ENCODE results near the gene PREX1. TPM values are rescaled to one million over a fixed set of nuclear protein-coding genes. Genes with fewer than 3 reads are reported as not detected.

The PREX1 gene
- total RNA-seq, 3 donors from 2014 or later = 28.8 to 31.4 (median 29.5) TPM

GRCh38 chr20:48716086-48716485 lies 111.7 kb downstream of the PREX1 start:
- Mint-ChIP-seq H3K4me3 (peak overlapping the region; percentile 68), H3K9me3 (no peaks in the 10 kb centered on the region), H3K4me1 (ENCODE audit: low read depth) (peaks cover 86% of the 10 kb centered on the region), H3K27me3 (ENCODE audit: low read depth) (no peaks in the 10 kb centered on the region), H3K36me3 (ENCODE audit: insufficient read depth) (peaks cover 6% of the 10 kb centered on the region)
- ATAC-seq (peak; percentile 73 to 76), DNase-seq (peak; percentile 49)

- peaks cover 76% of the 10 kb centered on the region for H3K4me1 Mint-ChIP-seq (ENCODE audit: low read depth)
- no peak overlapping the region for H3K4me3 Mint-ChIP-seq
- no peaks in the 10 kb centered on the region for H3K36me3 Mint-ChIP-seq (ENCODE audit: insufficient read depth)
- no peak for DNase-seq
- H3K9me3 Mint-ChIP-seq = no peaks in the 10 kb centered on the region
- ATAC-seq = no peak
- no peaks in the 10 kb centered on the region for H3K27me3 Mint-ChIP-seq (ENCODE audit: low read depth)
Observed at GRCh38 chr20:48714764-48715163, 113.0 kb downstream of the PREX1 start.

GRCh38 chr20:48711696-48712464 lies 115.9 kb downstream of the PREX1 start:
- Mint-ChIP-seq H3K27me3 (ENCODE audit: low read depth) (no peaks in the 10 kb centered on the region), H3K36me3 (ENCODE audit: insufficient read depth) (peaks cover 10% of the 10 kb centered on the region), H3K4me3 (no peak overlapping the region), H3K4me1 (ENCODE audit: low read depth) (peaks cover 68% of the 10 kb centered on the region), H3K9me3 (no peaks in the 10 kb centered on the region)
- ATAC-seq = no peak
- no peak for DNase-seq

- peaks cover 68% of the 10 kb centered on the region for H3K4me1 Mint-ChIP-seq (ENCODE audit: low read depth)
- H3K36me3 Mint-ChIP-seq (ENCODE audit: insufficient read depth) = peaks cover 14% of the 10 kb centered on the region
- no peak overlapping the region for H3K4me3 Mint-ChIP-seq
- DNase-seq = no peak
- no peaks in the 10 kb centered on the region for H3K27me3 Mint-ChIP-seq (ENCODE audit: low read depth)
- ATAC-seq = no peak
- H3K9me3 Mint-ChIP-seq = no peaks in the 10 kb centered on the region
Observed at GRCh38 chr20:48711044-48711428, 116.8 kb downstream of the PREX1 start.

GRCh38 chr20:48710341-48711043 lies 117.3 kb downstream of the PREX1 start:
- H3K4me1 Mint-ChIP-seq (ENCODE audit: low read depth) = peaks cover 66% of the 10 kb centered on the region
- no peak overlapping the region for H3K4me3 Mint-ChIP-seq
- H3K27me3 Mint-ChIP-seq (ENCODE audit: low read depth) = no peaks in the 10 kb centered on the region
- ATAC-seq (no peak), DNase-seq (no peak)
- no peaks in the 10 kb centered on the region for H3K9me3 Mint-ChIP-seq
- peaks cover 14% of the 10 kb centered on the region for H3K36me3 Mint-ChIP-seq (ENCODE audit: insufficient read depth)

GRCh38 chr20:48709744-48710143 lies 118.1 kb downstream of the PREX1 start:
- Mint-ChIP-seq H3K9me3 (no peaks in the 10 kb centered on the region), H3K4me3 (no peak overlapping the region), H3K4me1 (ENCODE audit: low read depth) (peaks cover 62% of the 10 kb centered on the region), H3K36me3 (ENCODE audit: insufficient read depth) (peaks cover 14% of the 10 kb centered on the region), H3K27me3 (ENCODE audit: low read depth) (no peaks in the 10 kb centered on the region)
- ATAC-seq (no peak), DNase-seq (no peak)

GRCh38 chr20:48709058-48709691 lies 118.6 kb downstream of the PREX1 start:
- H3K36me3 Mint-ChIP-seq (ENCODE audit: insufficient read depth) = peaks cover 17% of the 10 kb centered on the region
- no peaks in the 10 kb centered on the region for H3K9me3 Mint-ChIP-seq
- no peak for DNase-seq
- peaks cover 60% of the 10 kb centered on the region for H3K4me1 Mint-ChIP-seq (ENCODE audit: low read depth)
- H3K27me3 Mint-ChIP-seq (ENCODE audit: low read depth) = no peaks in the 10 kb centered on the region
- no peak overlapping the region for H3K4me3 Mint-ChIP-seq
- ATAC-seq = no peak

- Mint-ChIP-seq H3K36me3 (ENCODE audit: insufficient read depth) (peaks cover 21% of the 10 kb centered on the region), H3K4me3 (no peak overlapping the region), H3K9me3 (no peaks in the 10 kb centered on the region), H3K27me3 (ENCODE audit: low read depth) (no peaks in the 10 kb centered on the region), H3K4me1 (ENCODE audit: low read depth) (peaks cover 56% of the 10 kb centered on the region)
- ATAC-seq = no peak
- no peak for DNase-seq
Observed at GRCh38 chr20:48708630-48709029, 119.2 kb downstream of the PREX1 start.

GRCh38 chr20:48708116-48708515 lies 119.7 kb downstream of the PREX1 start:
- H3K36me3 Mint-ChIP-seq (ENCODE audit: insufficient read depth) = peaks cover 21% of the 10 kb centered on the region
- no peaks in the 10 kb centered on the region for H3K27me3 Mint-ChIP-seq (ENCODE audit: low read depth)
- peaks cover 53% of the 10 kb centered on the region for H3K4me1 Mint-ChIP-seq (ENCODE audit: low read depth)
- H3K9me3 Mint-ChIP-seq = no peaks in the 10 kb centered on the region
- H3K4me3 Mint-ChIP-seq = no peak overlapping the region
- DNase-seq (no peak), ATAC-seq (no peak)

- H3K27me3 Mint-ChIP-seq (ENCODE audit: low read depth) = no peaks in the 10 kb centered on the region
- peaks cover 21% of the 10 kb centered on the region for H3K36me3 Mint-ChIP-seq (ENCODE audit: insufficient read depth)
- peaks cover 43% of the 10 kb centered on the region for H3K4me1 Mint-ChIP-seq (ENCODE audit: low read depth)
- no peak for ATAC-seq
- H3K4me3 Mint-ChIP-seq = no peak overlapping the region
- no peaks in the 10 kb centered on the region for H3K9me3 Mint-ChIP-seq
- no peak for DNase-seq
Observed at GRCh38 chr20:48706710-48707365, 121.0 kb downstream of the PREX1 start.

GRCh38 chr20:48706116-48706656 lies 121.6 kb downstream of the PREX1 start:
- ATAC-seq (no peak), DNase-seq (no peak)
- Mint-ChIP-seq H3K4me1 (ENCODE audit: low read depth) (peaks cover 43% of the 10 kb centered on the region), H3K4me3 (no peak overlapping the region), H3K9me3 (no peaks in the 10 kb centered on the region), H3K27me3 (ENCODE audit: low read depth) (no peaks in the 10 kb centered on the region), H3K36me3 (ENCODE audit: insufficient read depth) (peaks cover 25% of the 10 kb centered on the region)

- Mint-ChIP-seq H3K27me3 (ENCODE audit: low read depth) (no peaks in the 10 kb centered on the region), H3K4me3 (no peak overlapping the region), H3K36me3 (ENCODE audit: insufficient read depth) (peaks cover 27% of the 10 kb centered on the region), H3K9me3 (no peaks in the 10 kb centered on the region), H3K4me1 (ENCODE audit: low read depth) (peaks cover 43% of the 10 kb centered on the region)
- DNase-seq (no peak), ATAC-seq (no peak)
Observed at GRCh38 chr20:48705240-48706115, 122.3 kb downstream of the PREX1 start.

- H3K4me3 Mint-ChIP-seq = no peak overlapping the region
- peaks cover 43% of the 10 kb centered on the region for H3K4me1 Mint-ChIP-seq (ENCODE audit: low read depth)
- ATAC-seq (no peak), DNase-seq (no peak)
- H3K36me3 Mint-ChIP-seq (ENCODE audit: insufficient read depth) = peaks cover 32% of the 10 kb centered on the region
- H3K9me3 Mint-ChIP-seq = no peaks in the 10 kb centered on the region
- H3K27me3 Mint-ChIP-seq (ENCODE audit: low read depth) = no peaks in the 10 kb centered on the region
Observed at GRCh38 chr20:48704761-48705160, 123.0 kb downstream of the PREX1 start.

All from activated T-cell treated with anti-CD3 and anti-CD28 coated beads, Interleukin-2, amount 50 U/mL, for 4 hours (primary cell).